Pancreas (tissue), 10 donors: ENCODE data around the gene TEDC2. TPM values are rescaled to one million over a fixed set of nuclear protein-coding genes. Genes with fewer than 3 reads are reported as not detected.

Experiments used
- ATAC-seq, 4 donors: fragments of 200-7000 bp; cut with Tn5 transposase; one replicate each; pipeline versions ENCODE4 v1.8.0 to v1.9.1; 2020; ENCODE audit warnings: mild to moderate bottlenecking in 4 of 4, moderate library complexity in 4 of 4
- DNase-seq, 6 donors: peaks; one replicate each; pipeline ENCODE4 v3.0.0-alpha.2; 2020
- FAIRE-seq: peaks from 2 replicates; lab custom pipeline; 2012; peaks lifted over from hg19 to GRCh38; lab: Jason Lieb, UNC
- H3K27ac ChIP-seq, 4 donors: fragments of 200-600 bp; sonication (generic); 1 replicate in 3 of 4; 2 replicates in 1 of 4; pipeline versions ENCODE4 v1.5.0 to v1.8.0; 2020
- H3K27me3 ChIP-seq, 4 donors: fragments of 200-600 bp; one replicate each; pipeline ENCODE4 v1.8.0; 2021
- H3K36me3 ChIP-seq, 3 donors: fragments of 200-600 bp; sonication (generic) in 1 of 3; one replicate each; pipeline versions ENCODE4 v1.5.0 to v1.8.0; 2020 to 2021
- H3K4me1 ChIP-seq, 3 donors: fragments of 200-600 bp; one replicate each; pipeline ENCODE4 v1.8.0; 2021
- H3K4me3 ChIP-seq, 4 donors: fragments of 200-600 bp; sonication (generic) in 2 of 4; one replicate each; pipeline versions ENCODE4 v1.5.0 to v1.8.0; 2020 to 2021
- H3K9me3 ChIP-seq, 4 donors: fragments of 200-600 bp; one replicate each; pipeline ENCODE4 v1.8.0; 2021
- CTCF ChIP-seq, 4 donors: fragments of 200-600 bp; sonication (generic) in 3 of 4; IDR thresholded peaks; one replicate each; pipeline versions ENCODE4 v1.5.0 to v1.8.0; 2021; ENCODE audit warnings: antibody characterized with exemption in 4 of 4
- WGBS, 2 donors: extraction: QIAGEN DNeasy Blood & Tissue Kit; methylation state at CpG; one replicate each; pipeline ENCODE4 v1.1.7; 2013; 5-methylcytosine and 5-hydroxymethylcytosine counted together
- intact Hi-C, 3 donors: fragments of 100-400 bp; cut with DNase I; formaldehyde crosslinking; loops; one replicate each; pipeline versions ENCODE4 v1.11.1 to v1.14.2; 2022
- polyA plus RNA-seq, 2 donors: library from polyadenylated mRNA; stranded (reverse); fragments of 200-250 nt; gene quantifications; one replicate each; pipeline ENCODE4 v1.2.3, GENCODE V29; 2013
- total RNA-seq, 6 donors: library from RNA; stranded (reverse); fragmentation: NEBNext Ultra II Directional in 4 of 6; extraction: Animal tissue kit (Norgen Biotek cat#: 25700) in 4 of 6; gene quantifications; one replicate each; pipeline versions ENCODE4 v1.2.1 to v1.2.4, GENCODE V29; 2021 to 2023
- donor health status: healthy with polysubstance abuse.
- donor health status: DM: no; HTN: no; CAD: no; lungs with moderate emphysema.
- donor health status: DM: no; HTN: no; CAD: no.
- donor health status: control.
- donor health status: control.
- donor health status: Bipolar disorder and iron deficiency.
- donor health status: DM: yes; HTN: yes; CAD: no.
- donor health status: DM: no; HTN: no; CAD: no.
- donor health status: DM: no; HTN: no; CAD: no.
- donor health status: DM: yes; HTN: yes; CAD: no.

TEDC2 gene
- total and polyA plus RNA-seq, 8 donors = 0.16 to 1.4 (median 0.81) TPM; not detected in 1

- intact Hi-C loops = loop anchor here in 2 of 3 donors (10.0 kb wide), 1 partner anchor 83 kb away; the partner anchor contains the start of gene ABCA3 (in 2 of the 2)
- no peak for FAIRE-seq
- H3K27me3 ChIP-seq = no peaks in the 10 kb centered on the region
Measured at GRCh38 chr16:2427526-2427925, 32.4 kb upstream of the TEDC2 start.

GRCh38 chr16:2428051-2428783, 31.7 kb upstream of the TEDC2 start:
- Histone ChIP-seq H3K4me1 (peaks cover 0 to 6% (median 6%) of the 10 kb centered on the region in 3 donors), H3K36me3 (no peaks in the 10 kb centered on the region), H3K9me3 (no peaks in the 10 kb centered on the region), H3K27me3 (no peaks in the 10 kb centered on the region), H3K4me3 (peak overlapping the region; percentile 83 to 94 (median 88)), H3K27ac (peak overlapping the region in 2 of 4 donors; percentile 46 to 73)
- peak; percentile 37 to 84 (median 54) for DNase-seq
- WGBS, 2 donors = 31 to 34% methylated on average over 26 to 28 of the region's 28 CpGs
- TF ChIP-seq CTCF (IDR thresholded peaks at IDR 0.05) = peak in 1 of 4 donors; percentile 9
- intact Hi-C loops = loop anchor here in 2 of 3 donors (10.0 kb wide), 1 partner anchor 83 kb away; the partner anchor contains the start of gene ABCA3 (in 2 of the 2)
- no peak for FAIRE-seq
- ATAC-seq = peak; percentile 39 to 66 (median 54)

More at GRCh38 chr16:2427526-2427925, 32.4 kb upstream of the TEDC2 start:
- Histone ChIP-seq H3K36me3 (no peaks in the 10 kb centered on the region), H3K9me3 (no peaks in the 10 kb centered on the region), H3K4me1 (peaks cover 0 to 6% (median 6%) of the 10 kb centered on the region in 3 donors), H3K4me3 (no peak overlapping the region), H3K27ac (no peak overlapping the region)
- no peak for ATAC-seq
- 79 to 82% methylated on average over 4 of the region's 4 CpGs for WGBS, 2 donors
- TF ChIP-seq CTCF (IDR thresholded peaks at IDR 0.05) = no peak
- DNase-seq = peak in 1 of 6 donors; percentile 35

GRCh38 chr16:2428784-2429033, 31.2 kb upstream of the TEDC2 start:
- Histone ChIP-seq H3K27ac (peak overlapping the region in 3 of 4 donors; percentile 46 to 76 (median 73)), H3K4me3 (peak overlapping the region; percentile 83 to 94 (median 88)), H3K4me1 (peaks cover 0 to 6% (median 6%) of the 10 kb centered on the region in 3 donors), H3K9me3 (no peaks in the 10 kb centered on the region), H3K27me3 (no peaks in the 10 kb centered on the region), H3K36me3 (no peaks in the 10 kb centered on the region)
- WGBS, 2 donors = 2% methylated on average over 18 to 24 of the region's 24 CpGs
- FAIRE-seq = no peak
- DNase-seq = peak in 1 of 6 donors; percentile 14
- no peak for TF ChIP-seq CTCF (IDR thresholded peaks at IDR 0.05)
- intact Hi-C loops = loop anchor here in 2 of 3 donors (10.0 kb wide), 1 partner anchor 84 kb away; the partner anchor contains the start of gene ABCA3 (in 2 of the 2)
- peak; percentile 59 to 69 (median 62) for ATAC-seq

GRCh38 chr16:2429034-2429770, 30.7 kb upstream of the TEDC2 start, which contains the start of gene CCNF:
TSS of gene CCNF (plus strand) at chr16:2429447. CDS start at chr16:2429482, 35 bp downstream.
- intact Hi-C loops = loop anchor here in 2 of 3 donors (10.0 kb wide), 1 partner anchor 84 kb away; the partner anchor contains the start of gene ABCA3 (in 2 of the 2)
- Histone ChIP-seq H3K27ac (peak within 1 kb of the TSS in 3 of 4 donors; percentile 46 to 76 (median 73)), H3K9me3 (no peaks in the 10 kb centered on the region), H3K4me3 (peak within 1 kb of the TSS; percentile 83 to 94 (median 90)), H3K27me3 (no peaks in the 10 kb centered on the region), H3K4me1 (peaks cover 0 to 6% (median 6%) of the 10 kb centered on the region in 3 donors), H3K36me3 (no peaks in the 10 kb centered on the region)
- TF ChIP-seq CTCF (IDR thresholded peaks at IDR 0.05) = no peak
- ATAC-seq (peak; percentile 95 to 98 (median 96)), DNase-seq (peak; percentile 97 to 99 (median 98)), FAIRE-seq (no peak)
- 1% methylated on average over 95 to 103 of the region's 103 CpGs for WGBS, 2 donors
